ENCODE data around the gene TMA7B.

TMA7B gene

GRCh38 chr22:39983346-39983745, 23.1 kb downstream of the TMA7B start:
- no peak overlapping the region for H3K9ac ChIP-seq
- TF ChIP-seq, protein P1, sequence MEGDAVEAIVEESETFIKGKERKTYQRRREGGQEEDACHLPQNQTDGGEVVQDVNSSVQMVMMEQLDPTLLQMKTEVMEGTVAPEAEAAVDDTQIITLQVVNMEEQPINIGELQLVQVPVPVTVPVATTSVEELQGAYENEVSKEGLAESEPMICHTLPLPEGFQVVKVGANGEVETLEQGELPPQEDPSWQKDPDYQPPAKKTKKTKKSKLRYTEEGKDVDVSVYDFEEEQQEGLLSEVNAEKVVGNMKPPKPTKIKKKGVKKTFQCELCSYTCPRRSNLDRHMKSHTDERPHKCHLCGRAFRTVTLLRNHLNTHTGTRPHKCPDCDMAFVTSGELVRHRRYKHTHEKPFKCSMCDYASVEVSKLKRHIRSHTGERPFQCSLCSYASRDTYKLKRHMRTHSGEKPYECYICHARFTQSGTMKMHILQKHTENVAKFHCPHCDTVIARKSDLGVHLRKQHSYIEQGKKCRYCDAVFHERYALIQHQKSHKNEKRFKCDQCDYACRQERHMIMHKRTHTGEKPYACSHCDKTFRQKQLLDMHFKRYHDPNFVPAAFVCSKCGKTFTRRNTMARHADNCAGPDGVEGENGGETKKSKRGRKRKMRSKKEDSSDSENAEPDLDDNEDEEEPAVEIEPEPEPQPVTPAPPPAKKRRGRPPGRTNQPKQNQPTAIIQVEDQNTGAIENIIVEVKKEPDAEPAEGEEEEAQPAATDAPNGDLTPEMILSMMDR (conservative IDR thresholded peaks at IDR 0.05; ENCODE audit: low read depth, low read length), result no peak
- no peak overlapping the region for H3K4me2 ChIP-seq
- no peaks in the 10 kb centered on the region; the same call in 1 of the 2 replicates for H3K27me3 ChIP-seq (ENCODE audit: insufficient read depth, low read depth)
- no peak overlapping the region for H3K4me3 ChIP-seq (IDR thresholded peaks at IDR 0.05; ENCODE audit: insufficient read depth, low read depth, low read length)
- no peaks in the 10 kb centered on the region for H3K79me2 ChIP-seq (ENCODE audit: insufficient read depth, low read depth)
- no peak overlapping the region for H3K27ac ChIP-seq
- H3K4me1 ChIP-seq (ENCODE audit: low read depth, poor library complexity, severe bottlenecking), result no peaks in the 10 kb centered on the region
- H2AFZ ChIP-seq (ENCODE audit: low read depth), result no peak overlapping the region
- H4K20me1 ChIP-seq (ENCODE audit: insufficient read depth), result no peaks in the 10 kb centered on the region
- H3K36me3 ChIP-seq (ENCODE audit: insufficient read depth), result no peaks in the 10 kb centered on the region

DNA sequence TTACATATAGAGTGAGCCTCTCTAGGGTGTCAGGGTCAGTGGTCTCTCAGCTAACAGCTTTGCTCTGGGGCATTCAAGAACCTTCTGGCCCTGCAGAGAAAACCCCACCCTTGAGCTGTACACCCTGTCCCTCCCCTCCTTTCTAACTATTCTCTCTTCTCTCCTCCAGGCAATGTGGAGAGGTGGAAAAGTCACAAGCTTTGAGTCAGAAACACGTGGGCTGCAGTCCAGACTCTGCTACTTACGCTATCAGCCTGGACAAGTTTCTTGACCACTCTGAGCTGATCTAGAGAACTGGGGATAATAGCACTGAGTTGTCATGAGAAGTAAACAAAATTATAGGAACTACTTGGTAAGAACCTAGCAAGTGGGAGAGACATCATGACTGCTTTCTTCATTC, 23.8 kb downstream of the TMA7B start:
- Histone ChIP-seq H3K9ac (no peak overlapping the region), H3K36me3 (ENCODE audit: insufficient read depth) (no peaks in the 10 kb centered on the region), H4K20me1 (ENCODE audit: insufficient read depth) (no peaks in the 10 kb centered on the region), H3K27ac (no peak overlapping the region), H3K27me3 (ENCODE audit: insufficient read depth, low read depth) (no peaks in the 10 kb centered on the region; the same call in 1 of the 2 replicates), H2AFZ (ENCODE audit: low read depth) (no peak overlapping the region), H3K4me2 (no peak overlapping the region), H3K79me2 (ENCODE audit: insufficient read depth, low read depth) (no peaks in the 10 kb centered on the region), H3K4me1 (ENCODE audit: low read depth, poor library complexity, severe bottlenecking) (no peaks in the 10 kb centered on the region), H3K4me3 (IDR thresholded peaks at IDR 0.05; ENCODE audit: insufficient read depth, low read depth, low read length) (no peak overlapping the region)
- TF ChIP-seq, protein P1 (conservative IDR thresholded peaks at IDR 0.05; ENCODE audit: low read depth, low read length), result no peak

DNA sequence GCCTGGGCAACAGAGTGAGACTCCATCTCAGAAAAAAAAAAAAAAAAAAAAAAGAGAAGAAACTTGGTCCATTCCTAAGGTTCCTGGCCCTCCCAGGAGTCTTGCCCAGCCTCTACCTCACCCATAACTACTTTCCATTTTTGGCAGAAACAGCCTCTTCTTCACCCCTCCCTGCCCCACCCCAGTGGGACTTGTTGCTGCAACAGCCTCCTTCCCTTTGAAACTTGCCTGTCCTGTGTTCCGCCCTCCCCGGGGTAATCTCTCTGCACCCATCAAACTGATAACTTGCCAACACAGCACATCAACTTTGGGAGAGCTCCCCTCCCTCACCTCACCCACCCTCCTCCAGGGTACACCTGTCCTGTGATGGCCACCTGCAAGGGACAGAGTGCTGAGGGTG, 24.5 kb downstream of the TMA7B start:
- no peaks in the 10 kb centered on the region for H3K36me3 ChIP-seq (ENCODE audit: insufficient read depth)
- no peak overlapping the region for H2AFZ ChIP-seq (ENCODE audit: low read depth)
- no peaks in the 10 kb centered on the region for H4K20me1 ChIP-seq (ENCODE audit: insufficient read depth)
- TF ChIP-seq, protein P1 (conservative IDR thresholded peaks at IDR 0.05; ENCODE audit: low read depth, low read length), result no peak
- no peaks in the 10 kb centered on the region for H3K79me2 ChIP-seq (ENCODE audit: insufficient read depth, low read depth)
- no peak overlapping the region for H3K27ac ChIP-seq
- H3K9ac ChIP-seq, result no peak overlapping the region
- H3K4me2 ChIP-seq, result no peak overlapping the region
- no peaks in the 10 kb centered on the region for H3K4me1 ChIP-seq (ENCODE audit: low read depth, poor library complexity, severe bottlenecking)
- H3K27me3 ChIP-seq (ENCODE audit: insufficient read depth, low read depth), result no peaks in the 10 kb centered on the region; the same call in 1 of the 2 replicates
- no peak overlapping the region for H3K4me3 ChIP-seq (IDR thresholded peaks at IDR 0.05; ENCODE audit: insufficient read depth, low read depth, low read length)

- Histone ChIP-seq H3K4me2 (no peak overlapping the region), H3K27ac (no peak overlapping the region), H3K4me1 (ENCODE audit: low read depth, poor library complexity, severe bottlenecking) (no peaks in the 10 kb centered on the region), H2AFZ (ENCODE audit: low read depth) (no peak overlapping the region), H3K27me3 (ENCODE audit: insufficient read depth, low read depth) (no peaks in the 10 kb centered on the region; the same call in 1 of the 2 replicates), H3K4me3 (IDR thresholded peaks at IDR 0.05; ENCODE audit: insufficient read depth, low read depth, low read length) (no peak overlapping the region), H3K36me3 (ENCODE audit: insufficient read depth) (no peaks in the 10 kb centered on the region), H3K79me2 (ENCODE audit: insufficient read depth, low read depth) (no peaks in the 10 kb centered on the region), H4K20me1 (ENCODE audit: insufficient read depth) (no peaks in the 10 kb centered on the region), H3K9ac (no peak overlapping the region)
- TF ChIP-seq, protein P1 (conservative IDR thresholded peaks at IDR 0.05; ENCODE audit: low read depth, low read length), result no peak
Observed at GRCh38 chr22:39985383-39986035, 25.3 kb downstream of the TMA7B start.

Data from KMS-11 (cell line).